ENCODE data around the gene MPND. TPM values are rescaled to one million over a fixed set of nuclear protein-coding genes. Genes with fewer than 3 reads are reported as not detected.

Gene MPND
- total RNA-seq, 4 donors from 2014 or later = 2.7 to 3.1 (median 3.0) TPM

DNA sequence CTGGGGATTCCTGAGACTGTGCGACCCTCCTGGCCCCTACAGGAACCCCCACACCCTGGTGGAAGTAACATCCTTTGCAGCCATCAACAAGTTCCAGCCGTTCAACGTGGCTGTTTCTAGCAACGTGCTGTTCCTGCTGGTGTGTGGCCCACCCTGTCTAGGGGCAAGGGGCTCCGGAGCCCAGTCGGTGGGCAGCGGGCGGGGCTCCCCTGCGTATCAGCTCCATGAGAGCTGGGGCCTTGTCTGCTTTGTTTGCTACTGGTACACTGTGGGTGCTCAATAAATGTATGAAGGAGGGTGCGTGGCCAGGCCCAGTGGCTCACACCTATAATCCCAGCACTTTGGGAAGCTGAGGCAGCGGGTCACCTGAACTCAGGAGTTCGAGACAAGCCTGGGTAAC, 10.9 kb downstream of the MPND start:
- Histone ChIP-seq H3K27ac (no peak overlapping the region), H3K4me3 (no peak overlapping the region), H3K36me3 (no peaks in the 10 kb centered on the region), H3K27me3 (no peaks in the 10 kb centered on the region), H3K4me1 (no peaks in the 10 kb centered on the region), H3K9me3 (no peaks in the 10 kb centered on the region)
- in situ Hi-C loops (cut with MboI; ENCODE audit: low sequenced_read_pairs in 4 of 4) = loop anchor here in 1 of 4 donors (10.0 kb wide), 1 partner anchor 89 kb away; no protein-coding TSS in a partner anchor
- no peak for ATAC-seq
- TF ChIP-seq POLR2A (IDR thresholded peaks at IDR 0.05) = no peak
- TF ChIP-seq, protein P1, sequence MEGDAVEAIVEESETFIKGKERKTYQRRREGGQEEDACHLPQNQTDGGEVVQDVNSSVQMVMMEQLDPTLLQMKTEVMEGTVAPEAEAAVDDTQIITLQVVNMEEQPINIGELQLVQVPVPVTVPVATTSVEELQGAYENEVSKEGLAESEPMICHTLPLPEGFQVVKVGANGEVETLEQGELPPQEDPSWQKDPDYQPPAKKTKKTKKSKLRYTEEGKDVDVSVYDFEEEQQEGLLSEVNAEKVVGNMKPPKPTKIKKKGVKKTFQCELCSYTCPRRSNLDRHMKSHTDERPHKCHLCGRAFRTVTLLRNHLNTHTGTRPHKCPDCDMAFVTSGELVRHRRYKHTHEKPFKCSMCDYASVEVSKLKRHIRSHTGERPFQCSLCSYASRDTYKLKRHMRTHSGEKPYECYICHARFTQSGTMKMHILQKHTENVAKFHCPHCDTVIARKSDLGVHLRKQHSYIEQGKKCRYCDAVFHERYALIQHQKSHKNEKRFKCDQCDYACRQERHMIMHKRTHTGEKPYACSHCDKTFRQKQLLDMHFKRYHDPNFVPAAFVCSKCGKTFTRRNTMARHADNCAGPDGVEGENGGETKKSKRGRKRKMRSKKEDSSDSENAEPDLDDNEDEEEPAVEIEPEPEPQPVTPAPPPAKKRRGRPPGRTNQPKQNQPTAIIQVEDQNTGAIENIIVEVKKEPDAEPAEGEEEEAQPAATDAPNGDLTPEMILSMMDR (IDR thresholded peaks at IDR 0.05 in 4 of 5, conservative IDR thresholded peaks at IDR 0.05 in 1 of 5) = no peak
- no peak for DNase-seq
- intact Hi-C loops (cut with DNase I; ENCODE audit: low total_unique reads) = no loop called here

DNA sequence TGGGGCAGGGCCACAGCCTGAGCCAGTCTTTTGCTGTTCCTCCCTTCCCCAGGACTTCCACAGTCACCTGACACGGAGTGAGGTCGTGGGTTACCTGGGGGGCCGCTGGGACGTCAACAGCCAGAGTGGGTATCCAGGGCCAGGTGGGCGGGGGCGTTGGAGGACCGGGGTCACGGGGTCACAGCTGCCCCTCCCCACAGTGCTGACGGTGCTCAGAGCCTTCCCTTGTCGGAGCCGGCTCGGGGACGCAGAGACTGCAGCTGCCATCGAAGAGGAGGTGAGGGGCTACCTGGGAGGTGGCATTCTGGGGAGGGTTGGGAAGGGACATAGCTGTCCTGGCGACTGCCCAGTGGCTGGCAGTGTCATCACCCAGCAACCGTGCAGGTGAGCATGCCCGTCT, 11.5 kb downstream of the MPND start:
- peaks cover 0 to 1% of the 10 kb centered on the region in 2 donors for H3K36me3 ChIP-seq
- in situ Hi-C loops (cut with MboI; ENCODE audit: low sequenced_read_pairs in 4 of 4) = loop anchor here in 1 of 4 donors (10.0 kb wide), 1 partner anchor 90 kb away; no protein-coding TSS in a partner anchor
- no peaks in the 10 kb centered on the region for H3K9me3 ChIP-seq
- ATAC-seq (no peak), DNase-seq (no peak)
- no peak overlapping the region for H3K4me3 ChIP-seq
- no peak overlapping the region for H3K27ac ChIP-seq
- intact Hi-C loops (cut with DNase I; ENCODE audit: low total_unique reads) = no loop called here
- H3K4me1 ChIP-seq = no peaks in the 10 kb centered on the region
- TF ChIP-seq, protein P1 (IDR thresholded peaks at IDR 0.05 in 4 of 5, conservative IDR thresholded peaks at IDR 0.05 in 1 of 5) = no peak
- no peak for TF ChIP-seq POLR2A (IDR thresholded peaks at IDR 0.05)
- no peaks in the 10 kb centered on the region for H3K27me3 ChIP-seq

DNA sequence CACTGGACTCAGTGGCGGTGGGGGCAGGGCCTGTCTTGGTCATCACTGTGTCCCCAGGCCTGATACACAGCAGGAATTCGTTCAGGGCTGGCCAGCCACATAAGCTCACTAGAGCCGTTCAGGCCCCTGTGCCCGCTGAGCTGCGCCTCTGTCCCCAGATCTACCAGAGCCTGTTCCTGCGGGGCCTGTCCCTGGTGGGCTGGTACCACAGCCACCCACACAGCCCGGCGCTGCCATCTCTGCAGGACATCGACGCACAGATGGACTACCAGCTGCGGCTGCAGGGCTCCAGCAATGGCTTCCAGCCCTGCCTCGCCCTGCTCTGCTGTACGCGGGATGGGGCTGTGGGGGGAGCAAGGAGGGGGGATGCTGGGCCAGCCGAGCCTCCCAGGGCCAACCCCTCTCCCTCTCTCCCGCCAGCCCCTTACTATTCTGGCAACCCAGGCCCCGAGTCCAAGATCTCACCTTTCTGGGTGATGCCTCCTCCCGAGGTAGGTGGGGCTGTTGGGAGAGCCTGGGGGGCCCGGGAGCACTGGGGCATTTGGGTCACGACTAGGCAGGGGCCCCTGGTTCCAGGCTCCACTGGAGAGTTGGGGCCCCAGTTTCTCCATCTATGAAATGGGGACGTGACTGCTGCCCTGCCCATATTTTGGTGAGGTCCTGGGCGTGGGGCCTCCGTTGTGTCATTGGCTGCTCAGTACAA, 13.9 kb downstream of the MPND start:
- in situ Hi-C loops (cut with MboI; ENCODE audit: low sequenced_read_pairs in 4 of 4) = loop anchor here in 1 of 4 donors (10.0 kb wide), 1 partner anchor 92 kb away; no protein-coding TSS in a partner anchor
- peaks cover 0 to 25% of the 10 kb centered on the region in 2 donors for H3K36me3 ChIP-seq

DNA sequence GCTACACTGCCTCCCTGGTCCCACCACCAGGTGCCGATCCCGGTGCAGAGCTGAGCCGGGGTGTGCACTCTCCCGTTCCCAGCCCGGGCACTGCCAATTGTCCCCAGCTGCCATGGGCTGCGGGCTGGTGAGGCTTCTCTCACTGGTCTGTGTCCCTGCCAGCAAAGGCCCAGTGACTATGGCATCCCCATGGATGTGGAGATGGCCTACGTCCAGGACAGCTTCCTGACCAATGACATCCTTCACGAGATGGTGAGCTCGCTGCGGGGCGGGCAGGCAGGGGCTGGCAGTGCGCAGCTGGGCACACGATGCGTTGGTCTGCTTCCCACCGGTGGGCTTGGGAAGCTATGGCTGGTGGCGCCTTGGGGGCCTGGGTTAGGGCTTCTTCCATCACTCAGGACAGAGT, 14.6 kb downstream of the MPND start:
- Histone ChIP-seq H3K4me1 (no peaks in the 10 kb centered on the region), H3K36me3 (peaks cover 0 to 32% of the 10 kb centered on the region in 2 donors), H3K4me3 (no peak overlapping the region), H3K27me3 (no peaks in the 10 kb centered on the region), H3K27ac (no peak overlapping the region), H3K9me3 (no peaks in the 10 kb centered on the region)
- TF ChIP-seq, protein P1 (IDR thresholded peaks at IDR 0.05 in 4 of 5, conservative IDR thresholded peaks at IDR 0.05 in 1 of 5) = no peak
- TF ChIP-seq POLR2A (IDR thresholded peaks at IDR 0.05) = no peak
- ATAC-seq (no peak), DNase-seq (no peak)
- intact Hi-C loops (cut with DNase I; ENCODE audit: low total_unique reads) (no loop called here), in situ Hi-C loops (cut with MboI; ENCODE audit: low sequenced_read_pairs in 4 of 4) (loop anchor here in 1 of 4 donors (10.0 kb wide), 1 partner anchor 93 kb away; no protein-coding TSS in a partner anchor)

More for the DNA sequence above, 13.9 kb downstream of the MPND start:
- ATAC-seq (no peak), DNase-seq (no peak)
- Histone ChIP-seq H3K4me1 (no peaks in the 10 kb centered on the region), H3K4me3 (no peak overlapping the region), H3K9me3 (no peaks in the 10 kb centered on the region), H3K27ac (no peak overlapping the region), H3K27me3 (no peaks in the 10 kb centered on the region)
- TF ChIP-seq, protein P1 (IDR thresholded peaks at IDR 0.05 in 4 of 5, conservative IDR thresholded peaks at IDR 0.05 in 1 of 5) = no peak
- TF ChIP-seq POLR2A (IDR thresholded peaks at IDR 0.05) = no peak
- intact Hi-C loops (cut with DNase I; ENCODE audit: low total_unique reads) = no loop called here
